ENCODE measurements around the gene ARMC12.

DNA sequence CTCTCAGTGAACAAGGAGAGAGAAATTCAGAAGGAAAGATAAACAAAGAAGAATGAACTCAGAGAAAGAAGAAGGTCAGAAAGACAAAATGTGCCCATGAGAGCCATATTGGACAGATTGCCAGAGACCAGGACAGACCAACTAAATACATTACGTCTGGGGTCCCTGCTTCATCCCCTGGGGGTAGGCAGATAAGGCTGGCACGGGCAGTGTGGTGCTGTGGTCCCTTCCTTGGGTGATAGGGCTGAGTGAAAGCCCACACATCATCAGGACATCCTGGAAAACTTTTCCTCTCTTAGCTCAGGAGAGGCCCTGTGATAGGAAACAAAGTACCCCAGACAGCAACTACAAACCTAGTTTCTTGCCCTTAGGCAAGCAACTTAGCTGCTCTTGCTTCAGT, 13.2 kb upstream of the ARMC12 start:
- TF ChIP-seq, protein P1, sequence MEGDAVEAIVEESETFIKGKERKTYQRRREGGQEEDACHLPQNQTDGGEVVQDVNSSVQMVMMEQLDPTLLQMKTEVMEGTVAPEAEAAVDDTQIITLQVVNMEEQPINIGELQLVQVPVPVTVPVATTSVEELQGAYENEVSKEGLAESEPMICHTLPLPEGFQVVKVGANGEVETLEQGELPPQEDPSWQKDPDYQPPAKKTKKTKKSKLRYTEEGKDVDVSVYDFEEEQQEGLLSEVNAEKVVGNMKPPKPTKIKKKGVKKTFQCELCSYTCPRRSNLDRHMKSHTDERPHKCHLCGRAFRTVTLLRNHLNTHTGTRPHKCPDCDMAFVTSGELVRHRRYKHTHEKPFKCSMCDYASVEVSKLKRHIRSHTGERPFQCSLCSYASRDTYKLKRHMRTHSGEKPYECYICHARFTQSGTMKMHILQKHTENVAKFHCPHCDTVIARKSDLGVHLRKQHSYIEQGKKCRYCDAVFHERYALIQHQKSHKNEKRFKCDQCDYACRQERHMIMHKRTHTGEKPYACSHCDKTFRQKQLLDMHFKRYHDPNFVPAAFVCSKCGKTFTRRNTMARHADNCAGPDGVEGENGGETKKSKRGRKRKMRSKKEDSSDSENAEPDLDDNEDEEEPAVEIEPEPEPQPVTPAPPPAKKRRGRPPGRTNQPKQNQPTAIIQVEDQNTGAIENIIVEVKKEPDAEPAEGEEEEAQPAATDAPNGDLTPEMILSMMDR (conservative IDR thresholded peaks at IDR 0.05 in 1 of 2, IDR thresholded peaks at IDR 0.05 in 1 of 2; ENCODE audit: low read depth in 1 of 2, low read length in 2 of 2) = no peak
- no peak for TF ChIP-seq EZH2 (IDR thresholded peaks at IDR 0.05; ENCODE audit: low read length, missing control alignments)

All from fibroblast of lung (primary cell).